HG03045 (cell line): Measurements from ENCODE around the gene CFL1.

Source experiments
- ATAC-seq: cut with Tn5 transposase; IDR thresholded peaks from one replicate; pipeline ENCODE4 v1.9.1; 2021; ENCODE audit warnings: mild to moderate bottlenecking, moderate library complexity; ENCODE audit not compliant: unreplicated experiment

The CFL1 gene

GRCh38 chr11:65809496-65809895, 48.5 kb downstream of the CFL1 start:
- ATAC-seq, result no peak

- no peak for ATAC-seq
Measured at GRCh38 chr11:65808744-65809341, 49.1 kb downstream of the CFL1 start.

GRCh38 chr11:65806979-65807378, 51.0 kb downstream of the CFL1 start:
- no peak for ATAC-seq
